Measurements from ENCODE around the gene LRRC10B. TPM values are rescaled to one million over a fixed set of nuclear protein-coding genes. Genes with fewer than 3 reads are reported as not detected.

LRRC10B gene
- total and polyA plus RNA-seq, 3 donors from 2014 or later = 4.8 to 6.4 (median 5.5) TPM

DNA sequence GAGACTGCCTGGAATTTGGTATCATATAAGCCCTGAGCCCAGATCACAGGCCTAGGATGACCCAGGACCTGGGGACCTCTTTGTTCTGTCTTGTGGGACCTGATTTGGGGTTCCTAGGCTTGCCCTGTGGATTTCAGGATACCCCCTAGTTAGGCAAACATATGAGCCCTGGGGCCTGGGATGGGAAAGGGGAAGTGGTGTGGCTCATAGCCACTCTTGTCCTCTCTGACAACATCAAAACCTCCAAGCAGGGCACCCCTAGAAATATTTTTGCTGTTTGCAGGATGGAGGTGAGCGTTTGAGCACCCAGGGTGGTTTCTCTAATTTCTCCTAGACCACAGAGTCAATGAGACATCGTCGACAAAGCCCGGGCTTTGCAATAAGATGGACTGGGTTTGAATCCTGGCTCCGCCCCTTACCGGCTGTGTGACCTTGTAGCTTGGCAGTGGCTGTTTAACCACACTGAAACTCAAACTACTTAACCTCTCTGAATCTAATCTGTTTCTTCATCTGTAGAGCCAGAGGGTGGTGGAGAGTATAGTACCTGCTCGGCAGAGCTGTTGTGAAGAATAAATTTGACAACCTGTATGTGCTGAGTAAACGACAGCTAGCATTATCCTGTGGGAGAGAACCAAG lies 5.3 kb upstream of the LRRC10B start:
- DNase-seq = no peak
- H3K27ac ChIP-seq = no peak overlapping the region
- H3K36me3 ChIP-seq (ENCODE audit: low read depth, missing control alignments) = no peaks in the 10 kb centered on the region
- H3K27me3 ChIP-seq = no peaks in the 10 kb centered on the region
- TF ChIP-seq, protein P1, sequence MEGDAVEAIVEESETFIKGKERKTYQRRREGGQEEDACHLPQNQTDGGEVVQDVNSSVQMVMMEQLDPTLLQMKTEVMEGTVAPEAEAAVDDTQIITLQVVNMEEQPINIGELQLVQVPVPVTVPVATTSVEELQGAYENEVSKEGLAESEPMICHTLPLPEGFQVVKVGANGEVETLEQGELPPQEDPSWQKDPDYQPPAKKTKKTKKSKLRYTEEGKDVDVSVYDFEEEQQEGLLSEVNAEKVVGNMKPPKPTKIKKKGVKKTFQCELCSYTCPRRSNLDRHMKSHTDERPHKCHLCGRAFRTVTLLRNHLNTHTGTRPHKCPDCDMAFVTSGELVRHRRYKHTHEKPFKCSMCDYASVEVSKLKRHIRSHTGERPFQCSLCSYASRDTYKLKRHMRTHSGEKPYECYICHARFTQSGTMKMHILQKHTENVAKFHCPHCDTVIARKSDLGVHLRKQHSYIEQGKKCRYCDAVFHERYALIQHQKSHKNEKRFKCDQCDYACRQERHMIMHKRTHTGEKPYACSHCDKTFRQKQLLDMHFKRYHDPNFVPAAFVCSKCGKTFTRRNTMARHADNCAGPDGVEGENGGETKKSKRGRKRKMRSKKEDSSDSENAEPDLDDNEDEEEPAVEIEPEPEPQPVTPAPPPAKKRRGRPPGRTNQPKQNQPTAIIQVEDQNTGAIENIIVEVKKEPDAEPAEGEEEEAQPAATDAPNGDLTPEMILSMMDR (IDR thresholded peaks at IDR 0.05) = no peak
- no peak for TF ChIP-seq POLR2A (IDR thresholded peaks at IDR 0.05)
- H3K9me3 ChIP-seq = no peaks in the 10 kb centered on the region
- no peak overlapping the region for H3K4me3 ChIP-seq
- WGBS, 2 donors = 83 to 93% methylated on average over 8 of the region's 8 CpGs
- intact Hi-C loops (cut with DNase I; ENCODE audit: low total_unique reads) = no loop called here
- no peaks in the 10 kb centered on the region for H3K4me1 ChIP-seq

DNA sequence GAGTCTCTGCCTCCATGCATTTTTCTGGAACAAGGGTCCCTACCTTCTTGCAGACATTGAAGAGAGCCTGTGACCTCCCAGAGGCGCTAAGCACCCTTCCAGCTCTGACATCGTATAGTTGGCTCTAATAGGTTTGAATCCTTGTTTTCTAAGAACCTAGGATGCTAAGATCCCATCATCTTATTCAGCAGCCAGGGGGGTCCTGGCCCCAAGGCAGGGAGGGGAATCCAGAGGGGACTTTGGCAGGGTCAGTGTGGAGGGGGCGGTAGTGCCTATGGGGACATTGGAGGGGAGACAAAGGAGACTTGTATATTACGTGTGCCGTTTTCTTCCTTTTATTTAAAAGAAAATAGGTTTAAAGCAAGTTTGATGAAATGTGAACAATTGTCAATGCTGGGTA lies 3.4 kb upstream of the LRRC10B start:
- H3K27me3 ChIP-seq = no peaks in the 10 kb centered on the region
- DNase-seq = no peak
- no peak overlapping the region for H3K27ac ChIP-seq
- no peaks in the 10 kb centered on the region for H3K4me1 ChIP-seq
- no peak for TF ChIP-seq POLR2A (IDR thresholded peaks at IDR 0.05)
- TF ChIP-seq, protein P1 (IDR thresholded peaks at IDR 0.05) = no peak
- intact Hi-C loops (cut with DNase I; ENCODE audit: low total_unique reads) = no loop called here
- no peak overlapping the region for H3K4me3 ChIP-seq
- no peaks in the 10 kb centered on the region for H3K9me3 ChIP-seq
- H3K36me3 ChIP-seq (ENCODE audit: low read depth, missing control alignments) = no peaks in the 10 kb centered on the region
- 90 to 94% methylated on average over 5 of the region's 5 CpGs for WGBS, 2 donors

DNA sequence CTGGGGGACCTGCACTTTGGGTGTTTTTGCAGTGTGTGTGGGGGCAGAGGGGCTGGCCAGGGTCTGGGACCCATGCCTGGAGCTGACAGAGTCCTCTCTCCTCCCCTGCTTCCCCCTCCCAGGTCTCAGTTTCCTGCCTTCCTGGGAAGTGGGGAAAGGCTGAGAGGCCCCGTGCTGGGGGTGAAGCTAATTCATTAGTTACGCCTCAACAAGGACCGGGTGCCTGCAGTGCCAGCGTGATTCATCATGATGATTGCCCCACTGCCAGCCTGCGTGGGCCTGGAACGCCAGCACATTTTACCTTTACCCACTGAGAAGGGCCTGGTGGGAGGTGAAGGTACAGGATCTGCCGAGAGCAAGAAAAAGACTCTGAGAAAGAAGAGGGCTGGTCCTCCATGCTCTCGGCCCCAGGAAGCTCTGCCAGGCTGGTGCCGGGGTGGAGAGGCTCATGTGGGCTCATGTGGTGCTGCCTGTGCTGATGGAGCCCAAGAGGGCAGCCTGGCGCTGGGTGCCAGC lies 2.9 kb upstream of the LRRC10B start:
- H3K9me3 ChIP-seq = no peaks in the 10 kb centered on the region
- H3K4me1 ChIP-seq = no peaks in the 10 kb centered on the region
- intact Hi-C loops (cut with DNase I; ENCODE audit: low total_unique reads) = no loop called here
- DNase-seq = no peak
- no peaks in the 10 kb centered on the region for H3K36me3 ChIP-seq (ENCODE audit: low read depth, missing control alignments)
- no peak for TF ChIP-seq POLR2A (IDR thresholded peaks at IDR 0.05)
- TF ChIP-seq, protein P1 (IDR thresholded peaks at IDR 0.05) = no peak
- H3K27me3 ChIP-seq = no peaks in the 10 kb centered on the region
- H3K4me3 ChIP-seq = no peak overlapping the region
- 83% methylated on average over 10 of the region's 10 CpGs for WGBS, 2 donors
- no peak overlapping the region for H3K27ac ChIP-seq

DNA sequence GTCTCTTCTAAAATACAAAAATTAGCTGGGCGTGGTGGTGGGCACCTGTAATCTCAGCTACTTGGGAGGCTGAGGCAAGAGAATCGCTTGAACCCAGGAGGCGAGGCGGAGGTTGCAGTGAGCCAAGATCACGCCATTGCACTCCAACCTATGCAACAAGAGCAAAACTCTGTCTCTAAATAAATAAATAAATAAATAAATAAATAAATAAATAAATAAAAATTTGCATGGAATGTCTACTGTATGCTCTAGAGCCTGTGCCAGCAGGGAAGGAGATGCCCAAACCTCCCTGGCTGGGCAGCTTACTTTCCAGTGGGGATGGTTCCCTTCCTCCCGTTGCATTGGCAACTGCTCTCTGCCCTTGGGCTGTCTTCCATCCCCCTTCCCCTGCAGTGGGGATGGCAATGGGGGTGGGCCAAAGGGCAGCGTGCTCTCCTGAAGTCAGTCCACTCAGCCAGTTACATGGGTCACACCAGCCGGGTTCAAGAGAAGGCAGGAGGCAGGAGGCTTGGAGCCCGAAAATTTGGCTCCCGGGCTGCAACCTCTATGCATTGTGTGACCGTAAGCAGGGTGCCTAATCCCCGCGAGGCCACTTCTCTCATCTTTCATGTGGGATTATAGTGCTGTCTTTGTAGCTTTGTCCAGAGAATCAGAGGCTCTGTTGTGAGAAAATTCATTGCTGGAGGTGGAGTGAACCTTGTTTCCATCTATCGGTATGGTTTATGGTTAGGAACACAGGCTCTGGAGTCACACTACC lies 1.4 kb upstream of the LRRC10B start:
- WGBS, 2 donors = 77 to 79% methylated on average over 10 to 14 of the region's 14 CpGs
- no peak overlapping the region for H3K4me3 ChIP-seq
- intact Hi-C loops (cut with DNase I; ENCODE audit: low total_unique reads) = no loop called here
- no peaks in the 10 kb centered on the region for H3K27me3 ChIP-seq
- DNase-seq = no peak
- TF ChIP-seq, protein P1 (IDR thresholded peaks at IDR 0.05) = no peak
- TF ChIP-seq POLR2A (IDR thresholded peaks at IDR 0.05) = no peak
- H3K36me3 ChIP-seq (ENCODE audit: low read depth, missing control alignments) = no peaks in the 10 kb centered on the region
- H3K4me1 ChIP-seq = no peaks in the 10 kb centered on the region
- no peak overlapping the region for H3K27ac ChIP-seq
- H3K9me3 ChIP-seq = no peaks in the 10 kb centered on the region
